EL (cell line): ENCODE results near the gene ARRDC4.
A peak's percentile ranks its signal among the peaks of the same experiment; 100 is the strongest.

ENCODE experiments used
- DNase-seq: peaks from one replicate; pipeline ENCODE4 v3.0.0-alpha.2; 2016

ARRDC4 gene

DNA sequence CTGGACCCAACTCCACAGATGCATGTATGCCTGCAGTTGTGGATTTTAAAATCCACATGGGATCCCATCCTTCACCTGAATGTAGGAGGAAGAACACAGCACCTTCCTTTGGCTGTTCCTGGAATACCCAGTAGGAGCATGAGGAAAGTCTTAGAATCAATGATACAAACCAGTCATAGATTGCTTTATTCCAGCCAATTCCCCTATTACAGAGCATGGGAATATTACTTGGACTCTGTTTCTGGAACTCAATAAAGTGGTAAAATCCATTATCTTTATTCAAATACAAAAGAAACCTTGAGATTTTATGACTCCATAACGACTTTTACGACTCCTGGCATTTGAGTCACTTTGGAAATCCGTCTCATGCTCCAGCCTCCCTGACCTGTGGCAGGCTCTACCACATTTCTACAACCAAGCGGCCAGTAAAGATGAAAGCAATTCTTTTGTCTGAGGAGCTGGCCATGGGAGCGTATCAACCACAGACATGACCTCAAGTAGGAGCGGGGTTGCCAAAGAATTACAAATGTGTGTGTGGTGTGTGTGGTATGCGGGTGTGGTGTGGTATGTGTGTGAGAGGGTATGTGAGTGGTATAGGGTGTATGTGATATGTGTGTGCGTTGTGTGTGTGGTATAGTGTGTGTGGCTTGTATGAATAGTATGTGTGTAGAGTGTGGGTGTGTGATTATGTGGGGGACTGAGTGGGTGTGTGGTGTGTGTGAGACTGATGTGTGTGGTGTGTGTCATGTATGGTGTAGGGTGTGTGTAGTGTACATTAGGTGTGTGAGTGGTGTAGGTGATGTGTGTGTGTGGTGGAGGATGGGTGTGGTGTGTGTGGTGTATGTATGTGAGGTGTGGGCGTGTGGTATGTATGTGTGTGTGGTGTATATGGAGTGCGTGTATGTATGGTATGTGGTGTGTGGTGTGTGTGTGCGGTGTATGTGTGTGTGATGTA is 40.0 kb downstream of the ARRDC4 start:
- DNase-seq = peak; percentile 54

DNA sequence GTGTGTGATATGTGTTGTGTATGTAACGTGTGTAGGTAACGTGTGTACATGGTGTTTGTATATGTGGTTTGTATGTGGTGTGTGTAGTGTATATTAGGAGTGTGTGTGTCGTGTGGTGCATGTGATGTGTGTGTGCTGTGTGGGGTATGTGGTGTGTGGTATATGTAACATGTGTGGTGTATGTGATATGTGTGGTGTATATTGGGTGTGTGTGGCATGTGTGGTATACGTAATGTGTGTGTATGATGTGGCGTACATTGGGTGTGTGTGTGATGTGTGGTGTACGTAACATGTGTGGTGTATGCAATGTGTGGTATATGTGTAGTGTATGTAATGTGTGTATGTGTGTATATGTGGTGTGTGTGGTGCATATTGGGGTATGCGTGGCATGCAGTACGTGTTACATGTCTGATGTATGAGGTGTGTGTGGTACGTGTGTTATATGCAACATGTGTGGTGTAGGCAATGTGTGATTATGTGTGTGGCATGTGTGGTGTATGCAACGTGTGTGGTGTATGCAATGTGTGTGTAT is 41.2 kb downstream of the ARRDC4 start:
- no peak for DNase-seq

GRCh38 chr15:98002419-98002818 is 41.9 kb downstream of the ARRDC4 start:
- no peak for DNase-seq

DNA sequence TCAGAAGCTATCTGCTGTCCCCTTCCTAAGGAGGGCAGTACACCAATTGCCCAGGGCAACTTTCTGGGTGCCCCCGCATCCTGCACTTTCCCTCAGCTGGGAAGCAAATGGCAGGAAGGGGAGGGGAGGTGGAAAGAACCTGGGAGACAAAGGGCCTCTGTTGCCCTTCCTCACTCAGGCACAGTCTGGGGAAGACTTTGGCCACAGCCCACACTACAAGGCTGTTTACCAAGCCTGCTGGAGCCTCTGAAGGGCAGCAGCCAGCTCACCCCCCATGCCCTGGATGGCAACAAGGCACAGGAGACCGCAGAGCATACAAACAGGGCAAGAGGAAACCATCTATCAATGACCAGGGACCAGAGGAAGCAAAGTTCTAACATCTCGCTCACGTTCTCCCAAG is 42.4 kb downstream of the ARRDC4 start:
- no peak for DNase-seq

GRCh38 chr15:98003518-98003917 is 43.0 kb downstream of the ARRDC4 start:
- DNase-seq = no peak

GRCh38 chr15:98003996-98004395 is 43.5 kb downstream of the ARRDC4 start:
- DNase-seq = peak; percentile 5

DNA sequence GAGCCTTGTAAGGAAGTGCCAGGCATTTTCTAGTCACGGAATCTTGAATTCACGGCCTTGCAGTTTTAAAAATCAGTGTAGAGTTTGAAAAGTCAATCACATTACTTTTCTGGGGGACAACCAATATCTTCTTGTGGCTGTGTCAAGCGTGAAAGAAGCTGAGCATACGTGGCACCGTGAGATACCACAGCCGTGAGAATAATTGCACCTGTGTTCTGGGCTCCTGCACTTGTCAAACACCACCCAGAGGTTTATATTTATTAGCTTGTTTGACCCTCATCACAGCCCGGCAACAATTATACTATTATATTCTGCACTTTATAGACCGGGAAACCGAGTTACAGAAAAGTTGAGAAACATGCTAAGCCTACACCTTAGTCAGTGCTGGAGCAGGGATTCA is 45.2 kb downstream of the ARRDC4 start:
- no peak for DNase-seq

GRCh38 chr15:98009169-98009568 is 48.7 kb downstream of the ARRDC4 start:
- DNase-seq = peak; percentile 11

DNA sequence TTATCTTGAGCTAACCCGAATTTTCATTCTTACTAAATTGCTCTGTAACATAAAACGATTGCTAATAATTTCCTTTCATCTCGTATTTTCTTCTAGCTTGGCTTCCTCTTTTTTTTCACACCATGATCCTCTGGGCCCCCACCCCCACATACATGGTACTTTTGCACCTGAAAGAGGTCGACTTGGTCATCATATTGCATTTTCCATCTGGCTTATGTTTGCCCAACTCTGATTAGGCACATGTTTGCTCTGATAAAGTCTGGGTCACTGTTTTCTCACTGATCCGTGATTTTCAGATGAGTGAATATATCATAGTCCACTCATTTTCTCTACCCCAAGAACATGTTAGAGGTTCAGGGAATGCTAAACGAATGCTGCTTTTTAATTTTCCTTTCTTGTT is 49.5 kb downstream of the ARRDC4 start:
- no peak for DNase-seq

- no peak for DNase-seq
These were observed 51.9 kb downstream of the ARRDC4 start for GRCh38 chr15:98012354-98012753.

DNA sequence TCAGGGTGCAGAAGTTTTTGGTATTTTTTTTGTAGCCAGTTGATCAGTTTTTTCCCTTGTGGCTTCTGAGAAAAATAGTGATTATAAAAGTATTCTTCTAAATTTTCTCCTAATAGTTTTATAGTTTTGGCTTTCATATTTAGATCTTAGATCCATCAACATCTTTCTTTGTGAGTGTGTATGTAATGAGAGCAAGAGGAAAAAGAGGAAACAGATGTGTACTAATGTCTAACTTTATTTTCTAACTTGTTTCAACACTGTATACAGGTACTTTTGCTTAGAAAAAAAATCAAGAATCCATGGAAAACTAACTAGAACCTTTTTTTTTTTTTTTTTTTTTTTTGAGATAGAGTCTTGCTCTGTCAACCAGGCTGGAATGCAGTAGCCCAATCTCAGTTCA is 53.1 kb downstream of the ARRDC4 start:
- DNase-seq = no peak

GRCh38 chr15:98017150-98017964 is 56.9 kb downstream of the ARRDC4 start:
- DNase-seq = no peak

DNA sequence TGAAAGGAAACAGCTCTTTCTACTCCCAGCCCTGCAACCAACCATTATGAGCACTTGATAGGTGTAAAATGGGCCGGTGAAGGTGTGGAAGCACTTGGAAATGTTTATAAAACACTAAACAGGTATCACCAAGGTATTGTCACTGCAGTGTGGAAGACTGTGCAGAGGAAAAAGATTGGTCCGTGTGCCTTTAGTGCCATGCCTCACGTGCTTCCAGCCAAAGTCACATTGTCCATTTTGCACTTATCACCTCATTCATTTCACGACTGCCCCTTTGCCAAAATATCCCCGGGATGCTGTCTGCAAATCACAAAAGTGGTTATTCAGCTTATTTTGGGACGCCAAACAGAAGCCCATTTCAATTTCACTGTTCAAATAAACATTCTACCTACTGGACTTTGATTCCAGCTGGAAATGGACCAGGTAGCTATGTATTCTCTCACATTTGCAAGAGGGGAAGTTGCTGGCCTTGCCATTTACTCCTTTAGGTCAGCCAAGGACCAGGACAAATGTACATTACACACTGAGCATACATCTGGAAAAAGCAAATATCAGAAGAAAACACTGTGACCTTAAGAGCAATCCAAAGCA is 58.4 kb downstream of the ARRDC4 start:
- DNase-seq = no peak
